ENCODE results near the gene RBM15B. TPM values are rescaled to one million over a fixed set of nuclear protein-coding genes. Genes with fewer than 3 reads are reported as not detected.

Gene RBM15B
- total RNA-seq, 1 donor from 2014 or later, result 78.8 TPM

Other genes with a start within 250 kb of the RBM15B start
- gene MANF, start 6.0 kb upstream of the RBM15B start, total RNA-seq, result 114 TPM in 2 replicates
- gene DCAF1, start 108.7 kb downstream of the RBM15B start, total RNA-seq, result 28.6 and 29.9 TPM in 2 replicates
- gene RAD54L2, start 147.4 kb downstream of the RBM15B start, total RNA-seq, result 56.6 and 58.1 TPM in 2 replicates